ENCODE results near the gene KIF26B.

DNA sequence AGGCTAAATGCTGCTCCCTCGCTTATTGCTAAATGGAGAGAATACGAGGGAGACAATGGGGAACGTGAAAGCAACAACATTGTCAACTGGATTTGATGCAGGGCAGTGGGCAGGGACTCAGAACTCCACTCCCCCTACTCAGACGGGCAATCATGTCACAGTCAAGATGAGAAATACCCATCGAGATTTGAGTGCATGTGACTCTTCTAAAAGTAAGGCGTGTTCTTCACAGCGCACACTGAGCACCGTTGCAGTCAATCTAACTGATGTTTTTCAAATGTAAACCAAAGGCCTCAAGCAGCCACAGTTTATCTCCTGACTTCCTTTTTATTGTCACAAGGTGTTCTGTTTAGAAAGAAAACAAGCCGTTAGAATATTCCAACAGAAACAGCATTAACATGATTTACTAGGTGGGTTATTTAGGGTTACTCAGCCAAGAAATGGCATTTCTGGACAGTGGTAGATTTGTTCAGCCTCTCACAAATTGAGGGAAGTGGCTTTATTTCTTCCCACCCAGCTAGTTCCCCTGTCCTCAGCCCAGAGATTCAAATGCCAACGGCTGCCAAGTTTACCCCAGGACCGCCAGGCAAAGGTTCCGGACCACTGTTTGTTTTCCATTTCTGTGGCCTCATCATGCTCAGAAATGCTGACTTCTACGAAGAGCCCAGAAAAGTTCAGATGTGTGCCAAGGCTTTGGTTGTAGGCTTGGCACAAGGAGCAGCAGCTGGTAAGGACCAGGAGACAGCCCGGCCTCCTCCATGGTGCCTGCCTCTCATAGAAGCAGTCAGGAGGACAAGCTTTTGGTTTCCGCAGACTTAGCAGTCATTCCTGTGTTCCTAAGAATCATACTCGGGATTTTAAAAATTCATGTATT, 171.4 kb downstream of the KIF26B start:
- TF ChIP-seq, protein P1, sequence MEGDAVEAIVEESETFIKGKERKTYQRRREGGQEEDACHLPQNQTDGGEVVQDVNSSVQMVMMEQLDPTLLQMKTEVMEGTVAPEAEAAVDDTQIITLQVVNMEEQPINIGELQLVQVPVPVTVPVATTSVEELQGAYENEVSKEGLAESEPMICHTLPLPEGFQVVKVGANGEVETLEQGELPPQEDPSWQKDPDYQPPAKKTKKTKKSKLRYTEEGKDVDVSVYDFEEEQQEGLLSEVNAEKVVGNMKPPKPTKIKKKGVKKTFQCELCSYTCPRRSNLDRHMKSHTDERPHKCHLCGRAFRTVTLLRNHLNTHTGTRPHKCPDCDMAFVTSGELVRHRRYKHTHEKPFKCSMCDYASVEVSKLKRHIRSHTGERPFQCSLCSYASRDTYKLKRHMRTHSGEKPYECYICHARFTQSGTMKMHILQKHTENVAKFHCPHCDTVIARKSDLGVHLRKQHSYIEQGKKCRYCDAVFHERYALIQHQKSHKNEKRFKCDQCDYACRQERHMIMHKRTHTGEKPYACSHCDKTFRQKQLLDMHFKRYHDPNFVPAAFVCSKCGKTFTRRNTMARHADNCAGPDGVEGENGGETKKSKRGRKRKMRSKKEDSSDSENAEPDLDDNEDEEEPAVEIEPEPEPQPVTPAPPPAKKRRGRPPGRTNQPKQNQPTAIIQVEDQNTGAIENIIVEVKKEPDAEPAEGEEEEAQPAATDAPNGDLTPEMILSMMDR (IDR thresholded peaks at IDR 0.05): no peak
- no peak for TF ChIP-seq POLR2A (IDR thresholded peaks at IDR 0.05)
